Gastroesophageal sphincter (tissue), 2 donors: ENCODE measurements around the gene HBG1.

Source experiments
- POLR2A ChIP-seq, 2 donors: fragments of 450-650 bp; IDR thresholded peaks; one replicate each; pipeline ENCODE4 v1.6.1; 2017; ENCODE audit warnings: antibody characterized with exemption in 2 of 2, mild to moderate bottlenecking in 2 of 2, moderate library complexity in 1 of 2
- POLR2AphosphoS5 ChIP-seq: sonication (generic); formaldehyde crosslinking; IDR thresholded peaks from one replicate; pipeline ENCODE4 v1.6.1; 2017; ENCODE audit warnings: antibody characterized with exemption

GRCh38 chr11:5265832-5266231 is 16.2 kb upstream of the HBG1 start:
- TF ChIP-seq POLR2AphosphoS5 (no peak), POLR2A (IDR thresholded peaks at IDR 0.05) (no peak)
